Measurements from ENCODE around the gene CERS1.

CERS1 gene

GRCh38 chr19:18901491-18901890, 5.5 kb upstream of the CERS1 start:
- DNase-seq (ENCODE audit: insufficient read length, low spot score) = no peak
- no peak for TF ChIP-seq CTCF (IDR thresholded peaks at IDR 0.05; ENCODE audit: insufficient read depth, missing control alignments)
- no peak for FAIRE-seq

GRCh38 chr19:18900700-18901481, 4.9 kb upstream of the CERS1 start:
- no peak for DNase-seq (ENCODE audit: insufficient read length, low spot score)
- no peak for FAIRE-seq
- TF ChIP-seq CTCF (IDR thresholded peaks at IDR 0.05; ENCODE audit: insufficient read depth, missing control alignments) = no peak

GRCh38 chr19:18899624-18900560, 3.9 kb upstream of the CERS1 start:
- FAIRE-seq (no peak), DNase-seq (ENCODE audit: insufficient read length, low spot score) (no peak)

GRCh38 chr19:18898607-18899408, 2.9 kb upstream of the CERS1 start:
- no peak for FAIRE-seq
- no peak for TF ChIP-seq CTCF (IDR thresholded peaks at IDR 0.05; ENCODE audit: insufficient read depth, missing control alignments)
- DNase-seq (ENCODE audit: insufficient read length, low spot score) = no peak

More at GRCh38 chr19:18899624-18900560, 3.9 kb upstream of the CERS1 start:
- no peak for TF ChIP-seq CTCF (IDR thresholded peaks at IDR 0.05; ENCODE audit: insufficient read depth, missing control alignments)

- no peak for TF ChIP-seq CTCF (IDR thresholded peaks at IDR 0.05; ENCODE audit: insufficient read depth, missing control alignments)
- DNase-seq (ENCODE audit: insufficient read length, low spot score) (no peak), FAIRE-seq (no peak)
These were observed 2.2 kb upstream of the CERS1 start for GRCh38 chr19:18898081-18898606.

- TF ChIP-seq CTCF (IDR thresholded peaks at IDR 0.05; ENCODE audit: insufficient read depth, missing control alignments) = no peak
- no peak for FAIRE-seq
- DNase-seq (ENCODE audit: insufficient read length, low spot score) = no peak
These were observed 1.4 kb upstream of the CERS1 start for GRCh38 chr19:18897094-18898029.
